ENCODE measurements around the gene FOXA2.

DNA sequence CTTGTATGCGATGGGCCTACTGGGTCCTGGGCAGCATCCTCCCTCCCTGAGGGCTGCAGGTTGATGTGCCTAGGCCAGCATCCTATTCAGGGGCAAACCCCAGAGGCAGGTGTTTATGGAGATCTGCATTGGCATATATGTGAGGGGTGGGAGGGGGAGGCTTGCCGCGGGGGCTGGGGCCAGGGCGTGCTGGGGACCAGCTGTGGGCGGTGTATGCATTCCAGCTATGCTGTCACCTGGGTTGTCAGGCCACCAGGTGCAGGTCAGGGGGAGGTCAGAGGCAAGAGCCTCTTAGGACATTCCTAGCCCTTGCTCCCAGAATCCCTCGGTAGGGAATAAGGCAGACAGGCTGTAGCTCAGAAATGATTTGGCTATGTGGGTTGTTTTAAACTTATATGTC is 11.9 kb downstream of the FOXA2 start:
- TF ChIP-seq CTCF (IDR thresholded peaks at IDR 0.05; ENCODE audit: low read depth, low read length, poor library complexity, severe bottlenecking) (no peak), EZH2phosphoT487 (IDR thresholded peaks at IDR 0.05; ENCODE audit: borderline replicate concordance, low read length) (no peak)

Measured in DOHH2 (cell line).